ENCODE measurements around the gene C21orf91. TPM values are rescaled to one million over a fixed set of nuclear protein-coding genes. Genes with fewer than 3 reads are reported as not detected.
A peak's percentile ranks its signal among the peaks of the same experiment; 100 is the strongest.

The C21orf91 gene
- total and polyA plus RNA-seq, 2 donors (not counting 1 experiment from before 2014, with no cell fraction given) = 6.7 to 32.3 TPM

DNA sequence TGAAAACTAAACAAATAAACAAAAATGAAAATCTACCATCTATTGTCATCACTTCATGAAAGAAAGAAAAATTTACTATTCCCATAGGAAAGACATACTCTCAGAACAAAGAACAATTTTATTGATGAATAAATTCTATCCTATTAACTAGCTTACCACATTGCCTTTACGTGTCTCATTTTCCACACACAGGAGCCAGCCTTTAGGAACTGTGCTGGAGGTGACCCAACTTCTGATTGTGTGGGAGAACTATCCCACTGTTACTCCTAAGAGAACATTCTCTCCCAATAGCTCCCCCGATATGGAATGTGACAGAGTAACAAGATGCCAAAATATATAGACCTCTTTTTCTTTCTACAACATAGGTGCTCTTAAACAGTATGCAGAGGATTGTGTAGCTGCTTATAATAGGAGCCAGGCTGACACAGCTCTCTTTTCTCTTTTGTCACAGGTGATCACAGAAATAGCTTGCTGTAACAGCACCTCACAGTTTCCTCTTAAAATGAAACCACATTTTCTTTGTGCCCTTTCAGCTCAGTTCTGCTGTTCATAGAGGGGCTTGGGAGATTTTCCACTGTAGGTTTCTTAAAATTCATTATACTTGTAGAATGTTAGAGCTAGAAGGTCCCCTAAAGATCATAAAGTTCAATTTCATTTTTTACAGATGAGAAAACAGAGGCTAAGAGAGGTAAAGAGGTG is 35.5 kb downstream of the C21orf91 start:
- H3K4me3 ChIP-seq (ENCODE audit: control extremely low read depth in 1 of 5, extremely low read depth in 1 of 5, insufficient read depth in 1 of 5, low read depth in 2 of 5, low read length in 4 of 5) = peak overlapping the region; percentile 19 to 74 (median 54)
- no peak for DNase-seq

More for the DNA sequence above, 35.5 kb downstream of the C21orf91 start:
- H4K20me1 ChIP-seq (ENCODE audit: control insufficient read depth, insufficient read depth, low read length, poor library complexity, severe bottlenecking) = no peaks in the 10 kb centered on the region
- H3K27ac ChIP-seq (ENCODE audit: low read length in 2 of 2) = peak overlapping the region; percentile 48 to 75
- TF ChIP-seq, protein P1, sequence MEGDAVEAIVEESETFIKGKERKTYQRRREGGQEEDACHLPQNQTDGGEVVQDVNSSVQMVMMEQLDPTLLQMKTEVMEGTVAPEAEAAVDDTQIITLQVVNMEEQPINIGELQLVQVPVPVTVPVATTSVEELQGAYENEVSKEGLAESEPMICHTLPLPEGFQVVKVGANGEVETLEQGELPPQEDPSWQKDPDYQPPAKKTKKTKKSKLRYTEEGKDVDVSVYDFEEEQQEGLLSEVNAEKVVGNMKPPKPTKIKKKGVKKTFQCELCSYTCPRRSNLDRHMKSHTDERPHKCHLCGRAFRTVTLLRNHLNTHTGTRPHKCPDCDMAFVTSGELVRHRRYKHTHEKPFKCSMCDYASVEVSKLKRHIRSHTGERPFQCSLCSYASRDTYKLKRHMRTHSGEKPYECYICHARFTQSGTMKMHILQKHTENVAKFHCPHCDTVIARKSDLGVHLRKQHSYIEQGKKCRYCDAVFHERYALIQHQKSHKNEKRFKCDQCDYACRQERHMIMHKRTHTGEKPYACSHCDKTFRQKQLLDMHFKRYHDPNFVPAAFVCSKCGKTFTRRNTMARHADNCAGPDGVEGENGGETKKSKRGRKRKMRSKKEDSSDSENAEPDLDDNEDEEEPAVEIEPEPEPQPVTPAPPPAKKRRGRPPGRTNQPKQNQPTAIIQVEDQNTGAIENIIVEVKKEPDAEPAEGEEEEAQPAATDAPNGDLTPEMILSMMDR (IDR thresholded peaks at IDR 0.05) = no peak
- TF ChIP-seq EZH2 (IDR thresholded peaks at IDR 0.05; ENCODE audit: borderline replicate concordance, insufficient read depth, low read depth, low read length, poor library complexity, severe bottlenecking) = no peak
- Mint-ChIP-seq H3K9me3 (ENCODE audit: insufficient read depth) (peaks cover 5% of the 10 kb centered on the region), H3K27ac (peak overlapping the region; percentile 94), H3K4me1 (peaks cover 71% of the 10 kb centered on the region), H3K27me3 (no peaks in the 10 kb centered on the region), H3K4me3 (peak overlapping the region; percentile 87)
- CTCF ChIA-PET = interaction anchor here (1.3 to 1.5 kb wide), 3 partner anchors 11 to 34 kb away, joined by 3 to 8 read pairs (median 6); no protein-coding TSS in a partner anchor
- peaks cover 0 to 4% (median 1%) of the 10 kb centered on the region in 3 donors for H3K9me3 ChIP-seq (ENCODE audit: control extremely low read depth in 1 of 3, control insufficient read depth in 2 of 3, insufficient read depth in 1 of 3, low read length in 2 of 3)
- H3K4me1 ChIP-seq (ENCODE audit: control insufficient read depth in 2 of 2, insufficient read depth in 2 of 2, low read length in 2 of 2) = peaks cover 49 to 65% of the 10 kb centered on the region in 2 donors
- H3K36me3 ChIP-seq (replicated peaks in 1 of 2; ENCODE audit: control extremely low read depth in 1 of 2, control insufficient read depth in 1 of 2, extremely low read depth in 1 of 2, insufficient read depth in 2 of 2, low read length in 1 of 2) = peaks cover 2 to 9% of the 10 kb centered on the region in 2 experiments
- intact Hi-C loops (cut with micrococcal nuclease) = loop anchor here (1.0 to 5.0 kb wide), 3 partner anchors 10 to 271 kb away; partner anchors contain the start of genes C21orf91 and CXADR
- H3K4me2 ChIP-seq (replicated peaks; ENCODE audit: low read depth, low read length, poor library complexity, severe bottlenecking) = peak overlapping the region; percentile 71
- H2AFZ ChIP-seq (ENCODE audit: insufficient read depth, low read depth, low read length, poor library complexity, severe bottlenecking) = peak overlapping the region; percentile 55
- POLR2A ChIA-PET = interaction anchor here (1.7 kb wide), 1 partner anchor 35 kb away, joined by 14 read pairs; the partner anchor contains the start of gene C21orf91
- no CpG with 5 or more reads among the region's 2 CpGs for whole genome bisulfite sequencing (ENCODE audit: insufficient coverage)
- ATAC-seq (ENCODE audit: low read depth) = peak; percentile 63
- H3K27me3 ChIP-seq (replicated peaks in 1 of 4; ENCODE audit: control extremely low read depth in 1 of 4, control insufficient read depth in 3 of 4, insufficient read depth in 4 of 4, low read length in 3 of 4) = peaks cover 0 to 5% (median 0%) of the 10 kb centered on the region in 4 experiments
- no peaks in the 10 kb centered on the region for H3K79me2 ChIP-seq (ENCODE audit: control insufficient read depth, insufficient read depth, low read length)
- H3K9ac ChIP-seq (ENCODE audit: low read length) = peak overlapping the region; percentile 59

Measured in B cell (primary cell).